Activated CD8-positive, alpha-beta memory T cell treated with anti-CD3 and anti-CD28 coated beads for 48 hours (primary cell): ENCODE measurements around the gene MMP17.

Experiments used
- DNase-seq, 3 experiments: peaks; one replicate each; pipeline ENCODE4 v3.0.0-alpha.2; 2020; ENCODE audit warnings: low read depth in 2 of 3, low spot score in 2 of 3

Gene MMP17

DNA sequence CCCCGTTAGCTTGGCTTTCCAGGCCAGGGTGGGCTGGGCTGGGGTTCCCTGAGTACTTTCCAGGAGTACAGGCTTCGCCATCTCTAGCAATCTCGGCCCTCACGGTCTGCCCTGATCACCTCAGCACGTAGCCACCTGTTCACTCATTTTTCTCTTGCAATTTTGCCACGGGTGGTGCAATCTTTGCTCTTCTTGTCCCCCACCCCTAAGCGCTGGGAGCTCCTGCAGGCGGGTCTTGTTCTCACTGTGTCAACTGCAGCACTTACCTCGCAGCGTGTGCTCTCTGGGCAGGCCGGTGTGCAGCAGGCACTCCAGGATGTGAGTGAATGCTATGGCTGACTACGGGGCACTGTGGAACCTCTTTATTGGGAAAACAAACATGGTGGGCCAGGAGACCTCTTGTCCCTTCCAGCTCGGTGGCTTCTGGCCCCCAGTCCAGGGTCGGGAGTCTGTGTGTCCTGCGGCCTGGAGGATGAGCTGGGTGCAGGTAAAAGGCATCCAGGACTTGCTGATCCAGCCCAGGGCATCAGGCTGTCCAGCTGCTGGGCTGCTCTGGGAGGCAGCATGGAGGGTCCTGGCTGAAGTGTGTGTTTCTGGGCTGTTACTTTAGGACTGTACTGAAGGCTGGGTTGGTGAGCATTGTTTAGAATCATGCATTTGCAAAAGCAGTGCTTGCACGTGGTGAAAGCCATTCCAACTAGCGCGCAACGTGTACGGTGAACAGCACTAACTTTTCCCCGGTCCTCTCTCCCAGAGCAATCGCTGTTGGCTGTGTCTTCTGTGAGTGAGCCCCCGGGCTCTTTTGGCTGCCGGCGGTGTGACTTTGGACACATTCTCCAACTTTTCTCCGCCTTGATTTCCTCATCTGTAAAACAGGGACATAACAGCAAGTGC is 64.8 kb downstream of the MMP17 start:
- no peak for DNase-seq

- no peak for DNase-seq
These were observed 65.6 kb downstream of the MMP17 start for GRCh38 chr12:131893605-131894312.

DNA sequence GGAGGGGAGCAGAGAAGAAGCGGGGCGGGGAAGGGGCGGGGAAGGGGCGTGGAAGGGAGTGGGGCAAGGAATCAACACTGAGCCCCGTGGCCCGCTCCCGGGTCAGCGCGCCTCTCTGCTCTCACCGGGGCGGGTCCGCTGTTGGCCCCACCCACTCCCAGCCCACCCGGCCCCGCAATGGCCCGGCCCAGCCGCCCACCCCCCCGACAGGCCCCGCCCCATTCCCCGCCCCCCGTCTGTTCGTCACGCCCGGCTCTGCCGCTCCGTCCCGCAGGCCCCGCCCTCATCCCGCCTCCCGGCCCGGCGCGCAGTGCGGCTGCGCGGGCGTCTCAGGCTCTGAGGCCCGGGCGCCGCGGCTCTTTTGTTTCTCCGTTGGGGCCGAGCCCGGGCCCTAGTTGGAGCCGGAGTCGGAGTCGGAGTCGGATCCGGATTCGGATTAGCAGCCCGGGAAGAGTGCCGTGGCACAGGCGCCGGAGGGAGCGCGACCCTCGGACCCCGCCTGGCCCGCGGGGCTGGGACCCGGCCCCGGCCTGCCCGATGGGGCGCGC is 66.2 kb downstream of the MMP17 start, which contains the start of gene ULK1:
ULK1 (plus strand) TSS at position 310 of the 548 bp plus-strand sequence. CDS start 380 bp downstream, outside the sequence.
- peak; percentile 79 to 92 (median 86) for DNase-seq

DNA sequence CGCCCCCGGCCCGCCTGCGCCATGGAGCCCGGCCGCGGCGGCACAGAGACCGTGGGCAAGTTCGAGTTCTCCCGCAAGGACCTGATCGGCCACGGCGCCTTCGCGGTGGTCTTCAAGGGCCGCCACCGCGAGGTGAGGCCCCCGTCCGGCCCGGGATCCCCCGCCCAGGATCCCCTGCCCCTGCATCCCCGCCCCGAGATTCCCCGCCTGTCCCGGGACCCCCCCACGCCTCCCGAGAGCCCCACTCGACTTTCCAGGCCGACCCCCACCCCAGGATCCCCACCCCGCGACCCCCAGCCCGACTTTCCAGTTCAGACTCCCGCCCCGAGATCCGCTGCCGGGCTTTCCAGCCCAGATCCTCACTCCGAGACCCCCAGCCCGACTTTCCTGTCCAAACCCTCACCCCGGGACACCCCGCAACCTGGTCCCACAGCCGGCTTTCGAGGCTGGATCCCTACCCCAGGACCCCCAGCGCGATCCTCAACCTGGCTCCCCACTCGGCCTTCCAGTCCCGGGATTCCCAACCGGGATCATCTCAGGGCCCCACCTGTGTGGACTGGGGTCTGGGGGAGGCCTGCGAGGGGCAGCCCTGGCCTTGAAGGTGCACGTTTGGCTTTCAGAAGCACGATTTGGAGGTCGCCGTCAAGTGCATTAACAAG is 66.9 kb downstream of the MMP17 start:
- DNase-seq, result no peak

- DNase-seq, result peak in 1 of 3 experiments; percentile 16
These were observed 67.5 kb downstream of the MMP17 start for GRCh38 chr12:131895640-131896079.

GRCh38 chr12:131896080-131896810 is 68.1 kb downstream of the MMP17 start:
- DNase-seq, result peak; percentile 31 to 45 (median 36)

DNA sequence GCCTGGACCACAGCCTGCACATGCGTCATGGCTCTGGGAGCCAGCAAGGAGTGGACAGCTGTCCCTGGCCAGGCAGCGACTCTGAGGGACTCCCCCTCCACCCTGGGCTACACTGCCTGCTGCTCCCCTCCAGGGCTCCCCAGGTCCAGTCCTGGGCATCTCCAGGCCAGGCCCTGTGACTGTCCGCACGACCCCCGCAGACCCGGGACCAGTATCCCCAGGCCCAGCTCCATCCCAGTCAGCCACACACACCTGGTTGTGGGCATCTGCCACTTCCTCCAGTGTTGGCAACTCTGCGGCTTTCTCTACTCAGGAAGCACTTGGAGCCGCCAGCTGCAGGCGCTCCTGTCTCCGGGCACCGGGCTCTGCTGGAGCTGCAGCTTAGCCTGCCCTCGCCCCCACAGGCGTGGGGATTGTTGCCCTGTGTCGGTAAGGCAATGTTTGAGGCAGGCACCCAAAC is 68.6 kb downstream of the MMP17 start:
- DNase-seq, result no peak

GRCh38 chr12:131897276-131897675 is 69.1 kb downstream of the MMP17 start:
- no peak for DNase-seq

- DNase-seq, result no peak
These were observed 69.7 kb downstream of the MMP17 start for GRCh38 chr12:131897875-131898274.

GRCh38 chr12:131900397-131900796 is 72.2 kb downstream of the MMP17 start:
- no peak for DNase-seq
